Esophagus muscularis mucosa (tissue), 4 donors: ENCODE measurements around the gene NOS1. TPM values are rescaled to one million over a fixed set of nuclear protein-coding genes. Genes with fewer than 3 reads are reported as not detected.
A peak's percentile ranks its signal among the peaks of the same experiment; 100 is the strongest.

Source experiments
- DNase-seq: peaks from one replicate; pipeline ENCODE4 v3.0.0-alpha.2; 2017; ENCODE audit errors: extremely low spot score
- H3K27ac ChIP-seq, 4 donors: fragments of 200-600 bp; sonication (generic); replicated peaks in 1 of 4; 1 replicate in 3 of 4; 2 replicates in 1 of 4; pipeline ENCODE4 v1.5.1; 2016 to 2019; ENCODE audit warnings: mild to moderate bottlenecking in 1 of 4
- H3K27me3 ChIP-seq, 4 donors: fragments of 200-600 bp; sonication (generic); one replicate each; pipeline versions ENCODE4 v1.5.1 to v1.6.0; 2016 to 2019
- H3K36me3 ChIP-seq, 4 donors: fragments of 200-600 bp; sonication (generic); one replicate each; pipeline ENCODE4 v1.5.1; 2016 to 2019
- H3K4me1 ChIP-seq, 4 donors: fragments of 200-600 bp; sonication (generic); one replicate each; pipeline ENCODE4 v1.5.1; 2016 to 2019
- H3K4me3 ChIP-seq, 4 donors: fragments of 200-600 bp; sonication (generic); 1 replicate in 2 of 4; 2 replicates in 2 of 4; pipeline ENCODE4 v1.5.1; 2016 to 2019; ENCODE audit warnings: mild to moderate bottlenecking in 4 of 4, moderate library complexity in 1 of 4
- H3K9me3 ChIP-seq, 4 donors: fragments of 200-600 bp; sonication (generic); 1 replicate in 3 of 4; 2 replicates in 1 of 4; pipeline ENCODE4 v1.5.1; 2016 to 2019
- EP300 ChIP-seq: sonication (generic); formaldehyde crosslinking; IDR thresholded peaks from one replicate; pipeline ENCODE4 v1.6.1; 2017; ENCODE audit warnings: antibody characterized with exemption
- POLR2A ChIP-seq: fragments of 450-650 bp; IDR thresholded peaks from one replicate; pipeline ENCODE4 v1.6.1; 2017; ENCODE audit warnings: antibody characterized with exemption, moderate library complexity, mild to moderate bottlenecking, low read depth
- POLR2AphosphoS5 ChIP-seq, 2 donors: sonication (generic); formaldehyde crosslinking; IDR thresholded peaks; one replicate each; pipeline ENCODE4 v1.6.1; 2017; ENCODE audit warnings: antibody characterized with exemption in 2 of 2
- WGBS: methylation state at CpG from one replicate; pipeline ENCODE4 v1.1.5; 2018; 5-methylcytosine and 5-hydroxymethylcytosine counted together
- intact Hi-C: fragments of 100-400 bp; cut with DNase I; formaldehyde crosslinking; loops from one replicate; pipeline ENCODE4 v1.15.1; 2023
- total RNA-seq, 4 donors: library from RNA; depleted of rRNA; stranded (reverse); fragments of >200 nt; gene quantifications; one replicate each; pipeline versions ENCODE4 v1.1.0 to v1.2.1, GENCODE V29; 2016
- TF ChIP-seq, protein P1 (sequence below), 3 experiments: fragments of 200-600 bp in 2 of 3; fragments of 450-650 bp in 1 of 3; sonication (generic) in 2 of 3; IDR thresholded peaks; one replicate each; pipeline ENCODE4 v1.5.1; 2017 to 2019; ENCODE audit warnings: antibody characterized with exemption in 3 of 3, mild to moderate bottlenecking in 2 of 3, moderate library complexity in 1 of 3

The NOS1 gene
- total RNA-seq, 4 donors from 2014 or later = 1.7 to 4.0 (median 3.1) TPM

- no peaks in the 10 kb centered on the region for H3K36me3 ChIP-seq
- H3K27ac ChIP-seq = no peak overlapping the region
- DNase-seq = no peak
- intact Hi-C loops = no loop called here
- TF ChIP-seq POLR2AphosphoS5 (IDR thresholded peaks at IDR 0.05) = no peak
- no peak for TF ChIP-seq EP300
- TF ChIP-seq, protein P1, sequence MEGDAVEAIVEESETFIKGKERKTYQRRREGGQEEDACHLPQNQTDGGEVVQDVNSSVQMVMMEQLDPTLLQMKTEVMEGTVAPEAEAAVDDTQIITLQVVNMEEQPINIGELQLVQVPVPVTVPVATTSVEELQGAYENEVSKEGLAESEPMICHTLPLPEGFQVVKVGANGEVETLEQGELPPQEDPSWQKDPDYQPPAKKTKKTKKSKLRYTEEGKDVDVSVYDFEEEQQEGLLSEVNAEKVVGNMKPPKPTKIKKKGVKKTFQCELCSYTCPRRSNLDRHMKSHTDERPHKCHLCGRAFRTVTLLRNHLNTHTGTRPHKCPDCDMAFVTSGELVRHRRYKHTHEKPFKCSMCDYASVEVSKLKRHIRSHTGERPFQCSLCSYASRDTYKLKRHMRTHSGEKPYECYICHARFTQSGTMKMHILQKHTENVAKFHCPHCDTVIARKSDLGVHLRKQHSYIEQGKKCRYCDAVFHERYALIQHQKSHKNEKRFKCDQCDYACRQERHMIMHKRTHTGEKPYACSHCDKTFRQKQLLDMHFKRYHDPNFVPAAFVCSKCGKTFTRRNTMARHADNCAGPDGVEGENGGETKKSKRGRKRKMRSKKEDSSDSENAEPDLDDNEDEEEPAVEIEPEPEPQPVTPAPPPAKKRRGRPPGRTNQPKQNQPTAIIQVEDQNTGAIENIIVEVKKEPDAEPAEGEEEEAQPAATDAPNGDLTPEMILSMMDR (IDR thresholded peaks at IDR 0.05) = no peak
- no peak for TF ChIP-seq POLR2A
- H3K27me3 ChIP-seq = peaks cover 0 to 24% (median 0%) of the 10 kb centered on the region in 4 donors
- peaks cover 0 to 13% (median 4%) of the 10 kb centered on the region in 4 donors for H3K9me3 ChIP-seq
- no peak overlapping the region for H3K4me3 ChIP-seq
- no peaks in the 10 kb centered on the region for H3K4me1 ChIP-seq
- WGBS = 82% methylated on average over 4 of the region's 4 CpGs
Observed at GRCh38 chr12:117342247-117342646, 19.2 kb downstream of the NOS1 start.

DNA sequence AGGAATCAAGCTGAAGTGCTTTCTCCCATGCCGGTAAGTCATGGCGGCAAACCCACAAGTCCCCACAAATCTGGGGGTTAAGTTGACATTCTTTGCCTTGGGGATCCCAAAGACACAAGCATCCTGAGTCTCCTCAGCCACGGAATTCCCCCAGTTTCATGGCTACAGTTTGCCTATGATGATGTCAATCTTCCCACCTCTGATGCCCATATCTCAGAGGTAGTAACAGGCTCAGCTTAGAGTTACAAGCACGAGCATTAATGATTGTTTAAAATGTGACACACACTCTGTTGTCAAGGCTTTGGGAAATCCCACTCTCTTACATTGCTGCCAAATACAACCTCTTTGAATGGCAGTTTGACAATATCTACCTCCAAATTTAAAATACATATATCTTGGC is 22.3 kb downstream of the NOS1 start:
- TF ChIP-seq, protein P1 (IDR thresholded peaks at IDR 0.05) = no peak
- TF ChIP-seq EP300 (no peak), POLR2AphosphoS5 (IDR thresholded peaks at IDR 0.05) (no peak), POLR2A (no peak)
- Histone ChIP-seq H3K9me3 (peaks cover 0 to 7% (median 3%) of the 10 kb centered on the region in 4 donors), H3K4me1 (peaks cover 0 to 16% (median 16%) of the 10 kb centered on the region in 4 donors), H3K36me3 (no peaks in the 10 kb centered on the region), H3K27ac (no peak overlapping the region), H3K4me3 (no peak overlapping the region), H3K27me3 (peaks cover 0 to 16% (median 0%) of the 10 kb centered on the region in 4 donors)
- DNase-seq = no peak
- intact Hi-C loops = no loop called here
- WGBS = 52% methylated on average over 4 of the region's 4 CpGs

GRCh38 chr12:117334855-117335587 is 26.4 kb downstream of the NOS1 start:
- H3K4me3 ChIP-seq = peak overlapping the region; percentile 31 to 45 (median 35)
- no peak overlapping the region for H3K27ac ChIP-seq
- H3K9me3 ChIP-seq = no peaks in the 10 kb centered on the region
- 19% methylated on average over 21 of the region's 21 CpGs for WGBS
- H3K27me3 ChIP-seq = peaks cover 0 to 35% (median 0%) of the 10 kb centered on the region in 4 donors
- H3K36me3 ChIP-seq = no peaks in the 10 kb centered on the region
- intact Hi-C loops = no loop called here
- TF ChIP-seq POLR2A (no peak), EP300 (no peak), POLR2AphosphoS5 (IDR thresholded peaks at IDR 0.05) (no peak)
- TF ChIP-seq, protein P1 (IDR thresholded peaks at IDR 0.05) = no peak
- no peak for DNase-seq
- peaks cover 0 to 25% (median 23%) of the 10 kb centered on the region in 4 donors for H3K4me1 ChIP-seq

DNA sequence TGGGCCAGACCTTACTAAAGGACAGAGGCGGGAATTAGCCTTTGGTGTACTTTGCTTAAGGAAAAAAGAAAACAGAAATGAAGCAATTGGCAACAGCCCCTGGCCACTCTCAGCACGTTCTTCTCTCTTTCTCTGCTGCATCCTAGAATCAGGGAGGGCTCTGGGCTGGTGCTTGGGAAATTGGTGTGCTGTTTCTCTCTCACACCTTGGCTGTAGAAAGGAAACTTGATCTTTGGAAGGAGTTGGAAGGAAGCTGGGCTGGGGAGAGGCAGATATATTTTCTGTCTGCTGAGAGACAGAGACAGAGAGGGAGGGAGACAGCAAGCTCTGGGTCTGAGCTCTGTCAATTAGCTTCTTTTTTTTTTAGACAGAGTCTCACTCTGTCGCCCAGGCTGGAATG is 27.4 kb downstream of the NOS1 start:
- Histone ChIP-seq H3K4me3 (no peak overlapping the region), H3K27me3 (peaks cover 0 to 43% (median 0%) of the 10 kb centered on the region in 4 donors), H3K4me1 (peaks cover 0 to 25% (median 23%) of the 10 kb centered on the region in 4 donors), H3K36me3 (no peaks in the 10 kb centered on the region), H3K27ac (no peak overlapping the region), H3K9me3 (no peaks in the 10 kb centered on the region)
- no peak for DNase-seq
- intact Hi-C loops = no loop called here
- 6% methylated on average over 2 of the region's 3 CpGs for WGBS
- TF ChIP-seq, protein P1 (IDR thresholded peaks at IDR 0.05) = no peak
- TF ChIP-seq EP300 (no peak), POLR2A (no peak), POLR2AphosphoS5 (IDR thresholded peaks at IDR 0.05) (no peak)
